Measurements from ENCODE around the gene CDH26. TPM values are rescaled to one million over a fixed set of nuclear protein-coding genes. Genes with fewer than 3 reads are reported as not detected.

CDH26 gene
- total and polyA plus RNA-seq, 3 donors from 2014 or later, result 1.7 to 3.5 (median 2.0) TPM

DNA sequence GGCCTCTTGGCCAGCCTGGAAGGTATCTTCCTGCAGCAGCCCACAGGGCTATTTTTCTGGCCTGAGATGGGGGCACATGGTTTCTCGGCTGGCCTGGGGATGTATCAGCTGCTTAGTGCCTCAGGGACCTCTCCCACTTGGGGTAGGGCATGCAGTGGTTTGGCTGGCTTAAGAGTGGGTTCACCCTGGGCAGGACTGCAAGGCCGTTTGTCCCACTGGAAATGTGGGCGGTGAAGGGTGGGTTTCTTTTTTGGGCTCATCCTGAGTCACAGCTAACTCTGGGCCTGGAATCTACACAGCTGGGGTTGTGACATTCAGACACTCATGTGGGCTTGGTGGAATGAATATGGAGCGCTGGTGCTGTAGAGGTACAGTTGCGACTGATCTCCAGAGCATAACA, 62.0 kb downstream of the CDH26 start:
- WGBS, 2 donors, result 71 to 96% methylated on average over 4 to 5 of the region's 5 CpGs
- TF ChIP-seq, protein P1, sequence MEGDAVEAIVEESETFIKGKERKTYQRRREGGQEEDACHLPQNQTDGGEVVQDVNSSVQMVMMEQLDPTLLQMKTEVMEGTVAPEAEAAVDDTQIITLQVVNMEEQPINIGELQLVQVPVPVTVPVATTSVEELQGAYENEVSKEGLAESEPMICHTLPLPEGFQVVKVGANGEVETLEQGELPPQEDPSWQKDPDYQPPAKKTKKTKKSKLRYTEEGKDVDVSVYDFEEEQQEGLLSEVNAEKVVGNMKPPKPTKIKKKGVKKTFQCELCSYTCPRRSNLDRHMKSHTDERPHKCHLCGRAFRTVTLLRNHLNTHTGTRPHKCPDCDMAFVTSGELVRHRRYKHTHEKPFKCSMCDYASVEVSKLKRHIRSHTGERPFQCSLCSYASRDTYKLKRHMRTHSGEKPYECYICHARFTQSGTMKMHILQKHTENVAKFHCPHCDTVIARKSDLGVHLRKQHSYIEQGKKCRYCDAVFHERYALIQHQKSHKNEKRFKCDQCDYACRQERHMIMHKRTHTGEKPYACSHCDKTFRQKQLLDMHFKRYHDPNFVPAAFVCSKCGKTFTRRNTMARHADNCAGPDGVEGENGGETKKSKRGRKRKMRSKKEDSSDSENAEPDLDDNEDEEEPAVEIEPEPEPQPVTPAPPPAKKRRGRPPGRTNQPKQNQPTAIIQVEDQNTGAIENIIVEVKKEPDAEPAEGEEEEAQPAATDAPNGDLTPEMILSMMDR (IDR thresholded peaks at IDR 0.05), result no peak
- H3K27me3 ChIP-seq, result no peaks in the 10 kb centered on the region
- H3K4me3 ChIP-seq, result no peak overlapping the region
- DNase-seq, result no peak
- no peak overlapping the region for H3K27ac ChIP-seq
- H3K9me3 ChIP-seq, result no peaks in the 10 kb centered on the region
- H3K36me3 ChIP-seq (ENCODE audit: low read depth, missing control alignments), result no peaks in the 10 kb centered on the region
- no peaks in the 10 kb centered on the region for H3K4me1 ChIP-seq
- intact Hi-C loops (cut with DNase I; ENCODE audit: low total_unique reads), result no loop called here

DNA sequence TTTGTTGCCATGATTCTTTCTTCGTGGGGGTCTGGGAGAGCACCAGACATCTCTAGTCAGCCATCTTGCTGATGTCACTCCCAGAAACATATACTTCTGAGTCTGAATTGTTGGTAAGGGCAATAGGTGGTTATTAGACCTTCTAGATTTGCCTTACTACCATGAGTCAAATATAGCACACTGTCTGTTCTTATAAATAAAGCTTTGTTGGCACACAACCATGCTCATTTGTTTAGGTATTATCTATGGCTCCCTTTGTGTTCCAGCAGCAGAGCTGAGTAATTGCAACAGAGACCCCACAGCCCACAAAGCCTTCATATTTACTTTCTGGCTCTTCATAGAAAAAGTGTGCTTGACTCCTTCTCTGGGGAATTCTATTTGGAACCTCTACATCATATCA, 62.9 kb downstream of the CDH26 start:
- Histone ChIP-seq H3K36me3 (ENCODE audit: low read depth, missing control alignments) (no peaks in the 10 kb centered on the region), H3K9me3 (no peaks in the 10 kb centered on the region), H3K4me3 (no peak overlapping the region), H3K4me1 (no peaks in the 10 kb centered on the region), H3K27ac (no peak overlapping the region), H3K27me3 (no peaks in the 10 kb centered on the region)
- TF ChIP-seq, protein P1 (IDR thresholded peaks at IDR 0.05), result no peak
- TF ChIP-seq POLR2A (IDR thresholded peaks at IDR 0.05), result no peak
- DNase-seq, result no peak
- intact Hi-C loops (cut with DNase I; ENCODE audit: low total_unique reads), result no loop called here
- WGBS, 2 donors, result 63 to 85% methylated on average over 1 of the region's 1 CpG

DNA sequence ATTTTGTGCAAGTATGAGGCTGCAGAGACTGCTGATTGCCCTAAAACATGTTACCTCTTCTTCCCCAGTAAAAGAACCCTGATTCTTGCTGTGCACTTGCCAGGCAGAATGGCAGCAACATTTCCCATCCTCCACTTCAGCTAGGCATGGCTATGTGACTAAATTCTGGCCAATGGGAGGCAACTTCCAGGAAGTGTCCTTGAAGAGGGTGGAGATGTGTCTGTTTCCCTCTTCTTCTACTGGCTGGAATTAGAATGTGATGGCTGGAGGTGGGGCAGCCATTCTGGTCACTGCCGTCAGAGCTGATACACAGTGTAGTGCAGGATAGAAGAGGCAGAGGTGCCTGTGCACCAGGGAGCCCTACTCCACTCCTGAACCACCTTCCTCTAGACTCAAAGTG, 64.6 kb downstream of the CDH26 start:
- Histone ChIP-seq H3K27me3 (no peaks in the 10 kb centered on the region), H3K9me3 (no peaks in the 10 kb centered on the region), H3K4me1 (no peaks in the 10 kb centered on the region), H3K27ac (no peak overlapping the region), H3K36me3 (ENCODE audit: low read depth, missing control alignments) (no peaks in the 10 kb centered on the region), H3K4me3 (no peak overlapping the region)
- no peak for DNase-seq
- 93 to 100% methylated on average over 1 of the region's 1 CpG for WGBS, 2 donors
- TF ChIP-seq POLR2A (IDR thresholded peaks at IDR 0.05), result no peak
- TF ChIP-seq, protein P1 (IDR thresholded peaks at IDR 0.05), result no peak
- intact Hi-C loops (cut with DNase I; ENCODE audit: low total_unique reads), result no loop called here

DNA sequence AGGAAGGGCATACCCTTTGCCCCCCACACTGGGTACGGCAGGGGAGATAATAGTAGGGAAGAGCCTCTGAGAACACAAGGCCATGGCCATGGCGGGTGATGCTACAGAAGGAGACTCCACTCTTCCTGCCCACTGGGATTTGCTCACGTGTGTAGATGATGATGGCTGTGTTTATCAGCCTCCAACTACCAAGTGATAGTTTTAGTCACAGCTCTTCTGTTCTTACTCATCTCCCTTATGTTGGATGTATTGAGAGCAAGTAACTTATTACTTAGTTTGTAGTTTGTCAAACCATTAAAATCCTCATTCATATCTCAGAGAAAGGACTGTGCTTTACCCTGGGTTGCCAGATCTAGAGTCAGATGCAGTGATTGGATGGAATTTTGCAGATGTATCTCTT, 66.0 kb downstream of the CDH26 start:
- DNase-seq, result no peak
- H3K36me3 ChIP-seq (ENCODE audit: low read depth, missing control alignments), result no peaks in the 10 kb centered on the region
- H3K4me1 ChIP-seq, result no peaks in the 10 kb centered on the region
- H3K27ac ChIP-seq, result no peak overlapping the region
- TF ChIP-seq, protein P1 (IDR thresholded peaks at IDR 0.05), result no peak
- no peak for TF ChIP-seq POLR2A (IDR thresholded peaks at IDR 0.05)
- no peak overlapping the region for H3K4me3 ChIP-seq
- no peaks in the 10 kb centered on the region for H3K27me3 ChIP-seq
- intact Hi-C loops (cut with DNase I; ENCODE audit: low total_unique reads), result no loop called here
- H3K9me3 ChIP-seq, result no peaks in the 10 kb centered on the region
- 68 to 77% methylated on average over 3 of the region's 3 CpGs for WGBS, 2 donors

DNA sequence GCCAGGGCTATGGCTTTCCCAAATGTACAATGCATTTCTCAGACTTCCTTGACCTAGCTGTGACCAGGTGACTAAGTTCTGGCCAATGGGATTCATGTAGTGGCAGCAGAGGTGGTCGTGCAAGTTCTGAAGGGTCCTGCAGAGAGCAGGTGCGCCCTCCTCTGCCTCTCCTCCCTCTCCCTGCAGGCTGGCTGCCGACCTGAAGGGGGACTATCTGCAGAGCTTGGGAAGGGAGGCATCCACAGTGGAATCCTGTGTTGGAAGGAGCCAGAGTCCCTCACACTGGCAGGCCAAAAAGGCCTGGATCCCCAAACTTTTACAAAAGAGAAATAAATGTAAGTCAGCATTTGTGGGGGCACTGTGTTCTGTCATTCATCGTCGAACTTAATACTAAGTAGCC, 66.6 kb downstream of the CDH26 start:
- Histone ChIP-seq H3K27me3 (no peaks in the 10 kb centered on the region), H3K27ac (no peak overlapping the region), H3K9me3 (no peaks in the 10 kb centered on the region), H3K4me3 (no peak overlapping the region), H3K36me3 (ENCODE audit: low read depth, missing control alignments) (no peaks in the 10 kb centered on the region), H3K4me1 (no peaks in the 10 kb centered on the region)
- DNase-seq, result no peak
- intact Hi-C loops (cut with DNase I; ENCODE audit: low total_unique reads), result no loop called here
- WGBS, 2 donors, result 72 to 74% methylated on average over 3 to 5 of the region's 5 CpGs
- TF ChIP-seq, protein P1 (IDR thresholded peaks at IDR 0.05), result no peak
- TF ChIP-seq POLR2A (IDR thresholded peaks at IDR 0.05), result no peak
